HT-29 (cell line): ENCODE results near the gene CAMSAP1. TPM values are rescaled to one million over a fixed set of nuclear protein-coding genes. Genes with fewer than 3 reads are reported as not detected.

Experiments
- DNase-seq: peaks from one replicate; pipeline ENCODE4 v3.0.0-alpha.2; 2015; ENCODE audit warnings: low spot score
- total RNA-seq: library from RNA; depleted of rRNA; stranded (reverse); fragments of >200 nt; shearing (Covaris generic); gene quantifications from 2 replicates; pipeline ENCODE4 v1.2.3, GENCODE V29; 2014

CAMSAP1 gene
- total RNA-seq, 1 experiment from 2014 or later, result 28.5 TPM

- DNase-seq, result no peak
Observed at GRCh38 chr9:135792268-135793128, 114.8 kb downstream of the CAMSAP1 start.

DNA sequence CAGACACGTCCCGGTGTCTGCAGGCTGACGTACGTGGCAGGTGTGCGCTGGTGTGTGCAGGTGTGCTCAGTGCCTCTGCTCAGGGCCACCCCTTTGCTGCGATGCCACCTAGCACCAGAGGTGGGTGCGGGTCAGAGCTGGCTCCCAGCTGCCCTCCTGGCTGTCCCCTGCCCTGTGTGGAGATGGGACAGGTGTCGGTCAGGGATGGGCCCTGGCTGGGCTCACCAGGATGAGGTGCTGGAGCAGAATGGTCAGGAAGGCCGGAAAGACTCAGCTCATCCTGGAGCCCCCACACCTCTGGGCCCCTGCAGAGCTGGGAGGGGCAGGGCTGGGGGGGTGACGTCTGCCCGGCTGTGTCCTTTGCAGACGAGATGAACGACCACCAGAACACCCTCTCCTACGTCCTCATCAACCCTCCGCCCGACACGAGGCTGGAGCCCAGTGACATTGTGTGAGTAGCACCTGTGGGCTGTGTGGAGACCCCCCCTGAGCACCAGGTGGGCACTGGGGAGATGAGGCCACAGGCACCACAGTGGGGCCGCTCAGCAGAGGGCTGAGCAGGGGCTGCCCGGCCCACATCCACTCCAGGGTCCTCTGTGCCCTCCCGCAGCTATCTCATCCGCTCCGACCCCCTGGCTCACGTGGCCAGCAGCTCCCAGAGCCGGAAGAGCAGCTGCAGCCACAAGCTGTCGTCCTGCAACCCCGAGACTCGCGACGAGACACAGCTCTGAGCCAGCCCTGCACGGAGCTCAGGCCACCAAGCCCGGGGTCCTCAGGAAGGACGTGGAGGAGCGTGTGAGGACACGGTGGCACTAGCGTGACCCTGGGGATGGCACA, 115.7 kb downstream of the CAMSAP1 start:
- no peak for DNase-seq

DNA sequence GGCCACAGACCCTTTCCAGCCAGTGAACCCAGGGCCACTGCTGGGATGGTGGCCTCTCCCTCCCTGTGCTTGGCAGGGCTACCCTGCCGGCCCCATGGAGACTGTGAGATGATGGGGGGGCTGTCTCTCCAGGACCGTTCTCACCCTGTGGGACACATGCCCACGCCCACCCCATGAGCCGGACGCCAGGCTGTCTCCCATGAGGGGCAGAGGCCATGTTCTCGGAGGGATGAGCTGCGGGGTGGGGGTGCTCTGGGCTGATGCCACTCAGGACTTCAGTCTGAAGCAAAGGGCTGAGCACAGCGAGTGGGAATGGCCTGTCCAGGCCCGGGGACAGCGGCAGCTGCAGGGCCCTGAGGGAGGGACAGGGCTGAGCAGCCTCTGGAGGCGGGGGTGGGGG, 116.5 kb downstream of the CAMSAP1 start:
- no peak for DNase-seq

DNA sequence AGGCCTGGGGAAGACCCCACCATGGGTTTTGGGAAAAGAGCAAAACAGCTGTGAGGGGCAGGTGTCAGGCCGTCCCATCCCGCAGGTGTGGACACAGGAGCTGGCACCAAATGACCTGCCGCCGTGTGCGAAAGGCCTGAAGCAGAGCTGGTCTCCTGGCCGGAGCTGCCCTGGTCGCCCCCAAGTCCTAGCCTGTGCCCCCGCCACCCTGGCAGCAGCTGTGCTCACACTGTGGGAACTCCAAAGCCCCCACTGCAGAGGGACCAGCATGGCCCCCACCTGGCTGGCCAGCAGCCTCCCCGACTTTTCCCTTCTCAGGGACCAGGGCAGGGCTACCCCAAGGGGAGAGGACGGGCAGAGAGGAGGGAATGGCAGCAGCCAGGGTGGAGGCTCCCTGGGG, 117.0 kb downstream of the CAMSAP1 start:
- DNase-seq, result no peak

DNA sequence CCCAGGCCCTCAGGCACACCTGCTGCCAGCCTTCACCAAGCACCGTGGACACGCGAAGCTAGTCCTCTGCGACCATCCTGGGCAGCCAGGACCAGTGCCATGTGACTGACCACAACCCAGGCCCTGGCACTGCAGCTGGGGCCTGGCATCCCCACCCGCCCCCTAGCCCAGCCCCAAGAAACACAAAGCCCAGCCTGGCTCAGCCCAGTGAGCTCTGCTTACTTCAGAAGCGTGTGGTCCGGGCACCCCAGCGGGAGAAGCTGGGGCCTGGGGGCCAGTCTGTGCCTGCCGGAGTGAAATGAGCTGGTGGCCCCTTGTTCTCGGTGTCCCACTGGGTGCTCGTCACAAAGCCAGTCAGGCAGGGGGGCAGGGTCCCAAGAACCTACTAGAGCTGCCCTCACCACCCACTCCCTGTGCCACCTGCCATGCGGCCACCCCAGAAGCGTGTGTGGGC, 117.5 kb downstream of the CAMSAP1 start:
- DNase-seq, result no peak

- DNase-seq, result no peak
Observed at GRCh38 chr9:135788576-135789300, 118.6 kb downstream of the CAMSAP1 start.

GRCh38 chr9:135787776-135788575, 119.4 kb downstream of the CAMSAP1 start:
- no peak for DNase-seq

DNA sequence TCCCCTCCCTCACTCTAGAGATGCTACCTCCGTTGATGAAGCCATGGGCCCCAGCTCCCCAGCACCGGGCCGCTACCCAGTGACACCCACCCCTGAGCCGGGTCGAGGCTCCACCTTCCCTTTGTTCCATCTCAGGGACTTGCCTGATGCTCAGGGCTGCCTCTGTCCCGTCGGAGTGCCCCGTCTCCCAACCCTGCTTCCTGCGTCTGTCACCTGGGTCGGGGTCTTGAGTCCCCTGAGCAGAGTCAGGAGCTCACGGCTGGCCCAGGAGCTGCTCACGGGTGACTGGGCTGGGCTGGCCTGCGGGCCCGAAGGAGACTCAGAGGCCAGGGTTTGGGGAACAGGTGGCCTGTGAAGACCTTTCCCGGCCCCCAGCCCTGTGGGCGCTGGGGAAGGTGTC, 120.0 kb downstream of the CAMSAP1 start:
- no peak for DNase-seq

GRCh38 chr9:135786146-135786690, 121.1 kb downstream of the CAMSAP1 start:
- DNase-seq, result no peak

DNA sequence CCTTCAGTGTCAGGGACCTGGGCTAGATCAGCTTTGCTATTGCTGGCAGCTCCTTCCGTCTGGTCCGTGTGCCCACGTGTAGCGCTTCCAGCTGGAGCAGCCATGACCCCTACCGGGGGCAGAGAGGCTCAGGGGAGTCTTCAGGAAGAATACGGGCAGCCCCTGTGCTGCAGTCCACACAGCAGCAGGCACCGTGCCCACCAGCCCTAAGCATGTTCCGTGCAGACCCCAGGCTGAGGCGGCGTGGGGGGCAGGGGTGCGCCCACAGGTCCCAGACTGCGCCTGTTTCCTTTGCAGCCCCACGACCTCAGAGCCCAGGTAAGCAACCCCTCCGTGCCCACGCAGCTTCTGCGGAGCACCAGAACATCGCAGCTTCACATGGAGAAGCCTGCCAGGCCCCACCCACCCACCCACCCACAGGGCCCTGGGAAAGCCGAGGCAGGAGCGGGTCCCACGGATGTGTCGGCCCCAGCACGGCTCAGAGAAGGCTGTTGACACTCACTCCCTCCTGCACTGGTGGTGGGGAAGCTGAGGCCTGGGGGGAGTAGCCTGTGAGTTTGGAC, 122.3 kb downstream of the CAMSAP1 start:
- DNase-seq, result no peak

DNA sequence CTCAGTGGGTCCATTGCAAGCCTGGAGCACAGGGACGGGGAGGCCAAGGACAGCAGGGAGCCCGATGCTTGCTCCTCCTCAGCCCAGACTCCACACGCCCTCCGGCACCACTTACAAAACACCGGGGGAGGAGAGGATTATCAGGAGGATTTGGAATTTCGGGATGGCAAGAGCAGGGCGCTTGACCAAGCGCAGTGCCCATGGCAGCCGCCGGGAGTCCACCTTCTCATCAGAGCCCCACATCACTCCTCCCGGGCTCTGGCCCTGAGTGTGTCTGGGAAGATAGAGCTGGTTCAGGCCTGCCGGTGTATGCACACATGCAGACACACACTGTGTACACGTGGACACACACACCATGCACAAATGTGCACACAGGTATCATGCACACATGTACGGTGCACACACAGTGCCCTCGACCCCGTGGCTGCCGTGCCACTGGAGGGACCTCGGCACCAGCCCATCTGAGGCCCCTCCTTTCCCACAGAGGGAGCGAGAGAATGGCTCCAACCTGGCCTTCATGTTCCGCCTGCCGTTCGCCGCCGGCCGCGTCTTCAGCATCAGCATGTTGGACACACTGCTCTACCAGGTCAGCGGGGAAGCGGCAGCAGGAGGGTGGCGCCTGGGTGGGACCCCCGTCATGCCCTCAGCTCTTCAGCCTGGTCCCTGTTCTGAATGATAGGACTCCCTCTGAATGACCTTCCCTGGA, 123.7 kb downstream of the CAMSAP1 start:
- peak; percentile 33 for DNase-seq

DNA sequence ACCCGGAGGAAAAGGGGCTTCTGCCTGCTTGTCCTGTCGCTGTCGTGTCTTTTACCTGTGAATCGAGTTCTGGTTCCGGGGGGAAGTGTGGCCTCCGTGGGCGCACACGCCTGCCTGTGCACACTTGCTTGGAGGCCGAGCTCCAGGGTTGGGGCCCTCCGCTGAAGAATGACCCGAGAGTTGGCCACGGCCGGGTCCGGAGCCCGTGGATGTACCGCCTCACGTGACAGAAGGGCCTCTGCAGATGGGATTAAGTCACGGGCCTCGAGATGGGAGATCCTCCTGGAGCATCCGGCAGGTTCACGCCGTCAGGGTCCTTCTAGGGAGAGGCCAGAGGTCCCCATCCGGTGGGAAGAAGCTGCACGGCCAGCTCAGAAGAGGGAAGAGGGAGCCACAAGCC, 124.4 kb downstream of the CAMSAP1 start:
- DNase-seq, result no peak

GRCh38 chr9:135780626-135781025, 126.7 kb downstream of the CAMSAP1 start:
- no peak for DNase-seq

- no peak for DNase-seq
Observed at GRCh38 chr9:135780086-135780485, 127.3 kb downstream of the CAMSAP1 start.

GRCh38 chr9:135779571-135779970, 127.8 kb downstream of the CAMSAP1 start:
- DNase-seq, result no peak

GRCh38 chr9:135778421-135778820, 128.9 kb downstream of the CAMSAP1 start:
- DNase-seq, result no peak

GRCh38 chr9:135777623-135778177, 129.6 kb downstream of the CAMSAP1 start:
- no peak for DNase-seq

- no peak for DNase-seq
Observed at GRCh38 chr9:135776893-135777622, 130.3 kb downstream of the CAMSAP1 start.

DNA sequence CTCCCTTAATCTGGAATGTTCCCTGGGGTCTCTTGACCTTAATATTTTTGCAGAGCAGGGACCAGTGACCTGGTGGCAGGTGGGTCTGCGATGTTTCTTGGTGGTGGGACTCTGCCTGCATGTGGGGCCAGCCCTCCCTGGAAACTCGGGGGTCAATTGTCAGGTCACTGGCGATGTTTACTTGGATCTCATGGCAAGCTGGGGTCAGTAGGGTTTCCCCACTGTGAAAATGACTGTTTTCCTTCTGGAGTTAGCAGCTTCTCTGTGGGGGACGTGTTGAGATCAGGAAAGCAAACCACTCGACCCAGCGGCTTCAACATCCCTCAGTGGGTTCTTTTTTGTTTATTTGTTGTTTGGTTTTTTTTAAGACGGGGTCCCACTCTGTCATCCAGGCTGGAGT, 131.4 kb downstream of the CAMSAP1 start:
- no peak for DNase-seq
